Stimulated activated CD8-positive, alpha-beta memory T cell treated with anti-CD3 and anti-CD28 coated beads, Interleukin-2, amount 100 ng/mL, for 1 hour (primary cell): ENCODE measurements around the gene MROH2A.

ENCODE experiments used
- DNase-seq, 2 donors: peaks; one replicate each; pipeline ENCODE4 v3.0.0-alpha.2; 2020; ENCODE audit warnings: low read depth in 2 of 2

The MROH2A gene

DNA sequence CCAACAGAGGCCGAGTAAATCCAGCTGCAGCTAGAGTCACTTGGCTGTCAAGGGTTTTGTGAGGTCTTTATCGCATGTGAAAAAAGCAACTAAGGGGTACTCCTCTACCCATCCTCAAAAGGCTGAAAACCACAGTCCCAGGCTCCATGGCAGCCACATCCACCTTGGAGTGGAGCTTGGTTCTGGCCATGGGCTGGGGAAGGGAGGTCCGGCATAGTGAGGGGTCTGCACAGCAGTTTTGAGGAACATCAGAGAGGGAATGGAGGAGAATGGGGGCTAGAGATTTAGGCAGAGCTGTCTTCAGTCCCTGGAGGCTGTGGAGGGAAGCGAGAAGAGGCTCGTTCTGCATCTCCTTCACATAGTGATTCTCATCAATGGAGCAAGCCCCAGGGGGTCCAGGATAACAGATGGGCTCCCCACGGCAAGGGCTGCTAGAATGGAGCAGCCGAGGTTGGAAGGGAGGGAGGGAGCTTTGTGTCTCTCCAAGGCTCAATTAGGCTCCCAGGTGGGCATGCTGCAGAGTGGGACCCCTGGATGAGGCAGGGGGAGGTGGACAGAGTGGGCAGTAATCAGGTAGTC is 21.0 kb downstream of the MROH2A start:
- DNase-seq, result no peak

DNA sequence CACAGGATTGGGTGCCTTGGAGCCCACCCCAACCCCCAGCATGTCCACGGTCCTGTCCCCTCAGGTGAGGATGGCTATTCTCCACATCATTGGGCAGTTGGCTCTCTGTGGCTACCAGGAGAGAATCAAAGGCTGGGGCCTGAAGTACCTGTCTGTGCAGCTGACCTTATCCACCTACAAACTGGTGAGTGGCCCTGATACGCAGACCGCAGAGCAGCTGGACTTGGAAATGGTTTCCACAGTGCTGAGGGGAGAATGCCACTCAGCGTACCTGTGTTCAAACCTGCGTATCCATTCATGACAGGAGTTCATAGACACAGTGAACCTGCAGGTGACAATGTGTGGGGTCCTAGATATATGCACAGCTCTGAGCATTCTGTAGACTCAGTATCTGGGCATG is 21.6 kb downstream of the MROH2A start:
- DNase-seq, result no peak

DNA sequence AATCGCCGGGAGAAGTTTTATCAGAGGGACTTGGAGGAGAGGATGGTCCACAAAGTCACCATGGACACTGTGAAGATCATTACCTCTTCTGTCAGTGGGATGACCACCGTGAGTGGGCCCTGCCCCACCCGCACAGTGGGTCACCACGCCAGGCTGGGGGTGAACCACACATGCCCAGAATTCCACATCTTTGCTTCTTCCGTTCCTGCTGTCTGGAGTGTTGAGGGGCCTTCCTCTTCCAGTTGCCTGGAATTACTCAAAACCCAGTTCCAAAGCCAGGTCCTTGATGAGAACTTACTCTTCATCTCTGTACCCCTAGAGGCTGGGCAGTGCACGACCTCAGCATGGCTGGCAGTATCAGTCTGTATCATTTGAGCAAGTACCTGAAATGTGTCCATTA is 22.1 kb downstream of the MROH2A start:
- DNase-seq, result no peak

DNA sequence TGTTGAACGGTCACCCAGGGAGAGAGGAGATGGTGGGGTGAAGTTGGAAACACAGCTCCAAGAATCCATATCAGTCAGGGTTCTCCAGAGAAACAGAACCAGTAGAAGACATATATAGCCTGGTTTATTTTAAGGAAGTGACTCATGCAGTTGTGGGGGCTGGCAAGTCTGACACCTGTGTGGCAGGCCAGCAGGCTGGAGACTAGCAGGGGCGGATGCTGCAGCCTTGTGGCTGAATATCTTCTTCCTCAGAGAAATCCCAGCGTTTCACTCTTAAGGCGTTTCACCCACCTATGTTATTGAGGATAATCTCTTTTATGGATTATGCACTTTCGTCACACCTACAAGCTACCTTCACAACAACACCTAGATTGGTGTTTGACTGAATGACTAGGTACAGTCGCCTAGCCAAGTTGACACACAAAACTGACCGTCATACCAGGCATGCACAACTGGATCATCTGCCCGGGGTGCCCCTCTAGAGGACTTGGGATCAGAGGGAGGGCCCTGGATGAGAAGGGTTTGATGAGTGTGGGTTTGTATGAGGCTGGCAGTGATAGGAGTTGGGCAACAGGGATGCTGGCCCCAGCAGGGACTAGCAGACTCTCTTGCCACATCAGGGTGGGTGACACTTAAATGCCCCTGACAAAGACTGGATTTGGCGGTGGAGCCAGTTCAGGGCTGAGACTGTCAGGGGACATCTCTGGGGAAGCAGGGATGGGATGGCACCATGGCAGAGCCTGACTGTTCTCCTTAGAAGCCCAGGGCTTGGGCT is 23.4 kb downstream of the MROH2A start:
- no peak for DNase-seq

DNA sequence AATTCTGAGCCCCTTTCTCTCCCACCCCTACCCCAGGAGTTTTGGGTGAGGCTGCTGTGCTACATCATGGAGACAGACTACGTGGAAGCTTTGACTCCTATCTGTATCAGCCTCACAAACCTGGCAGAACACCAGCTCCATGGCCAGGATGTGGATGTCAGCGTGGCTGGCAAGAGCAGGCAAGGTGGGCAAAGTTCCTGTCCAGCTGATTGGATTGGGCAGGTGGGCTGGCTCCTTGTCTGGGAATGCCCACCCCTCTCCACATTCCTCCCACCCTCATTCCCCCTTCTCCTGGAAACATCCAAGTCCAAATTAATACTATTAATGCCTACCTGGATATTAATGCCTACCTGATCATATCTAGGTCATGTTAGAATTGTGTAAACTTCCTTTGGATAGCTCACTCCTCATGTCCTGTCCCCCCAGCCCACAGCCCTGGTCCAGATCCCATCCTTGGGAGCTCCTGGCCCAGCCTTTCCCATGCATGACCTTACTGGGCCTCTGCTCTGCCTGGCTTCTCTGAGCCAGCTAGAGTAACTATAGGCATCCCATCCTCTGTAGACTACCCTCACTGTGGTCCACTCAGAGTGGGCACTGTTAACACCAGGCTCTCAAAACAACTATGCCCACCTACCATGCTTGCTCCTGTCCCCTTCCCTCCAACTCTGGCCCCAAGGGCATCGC is 24.1 kb downstream of the MROH2A start:
- DNase-seq, result no peak

DNA sequence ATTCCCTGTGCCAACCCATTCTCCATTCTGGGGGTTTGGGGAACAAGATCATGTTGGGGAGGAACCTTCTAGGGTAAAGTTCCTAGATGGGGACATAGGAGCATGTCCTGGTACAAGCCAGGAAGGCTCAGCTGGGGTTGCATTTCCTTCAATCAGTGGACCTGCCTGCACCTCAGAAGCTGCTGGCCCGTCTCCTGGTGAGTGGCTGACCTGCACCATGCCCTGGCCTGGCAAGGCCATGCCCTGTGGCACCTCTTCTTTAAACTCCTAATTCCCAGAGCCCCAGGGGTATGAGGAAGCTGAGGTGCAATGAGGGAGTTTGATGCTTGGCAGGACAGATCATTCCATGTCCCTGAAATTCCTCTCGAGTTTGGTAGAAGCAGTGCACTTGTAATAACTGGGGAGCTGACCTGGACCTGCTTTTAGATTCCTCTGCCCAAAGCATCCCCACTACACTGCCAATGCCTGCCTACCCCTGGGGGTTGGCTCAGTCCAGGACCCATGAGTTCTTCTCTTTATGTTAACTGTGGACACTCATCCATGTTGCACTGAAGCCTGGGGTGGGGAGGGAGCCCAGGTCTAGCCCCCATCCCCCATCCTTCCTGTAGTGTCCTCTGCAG is 25.3 kb downstream of the MROH2A start:
- no peak for DNase-seq

DNA sequence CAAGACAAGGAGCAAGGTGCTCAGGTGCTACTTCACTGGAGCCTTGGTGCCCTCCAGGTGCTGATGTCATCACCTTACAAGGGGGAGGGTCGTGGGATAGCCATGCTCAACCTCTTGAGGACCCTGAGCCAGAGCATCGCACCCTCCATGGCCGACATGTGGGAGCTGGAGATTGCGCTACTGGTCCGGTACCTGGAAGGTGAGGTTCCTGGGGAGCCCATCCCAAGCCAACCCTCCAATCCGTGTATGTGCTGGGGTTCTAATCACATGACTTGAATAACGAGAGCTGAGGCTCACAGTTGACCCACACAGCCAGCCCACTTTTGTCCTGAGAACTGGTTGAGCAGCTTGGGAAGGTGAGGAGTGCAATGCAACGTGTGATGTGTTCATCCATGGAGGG is 25.9 kb downstream of the MROH2A start:
- no peak for DNase-seq

DNA sequence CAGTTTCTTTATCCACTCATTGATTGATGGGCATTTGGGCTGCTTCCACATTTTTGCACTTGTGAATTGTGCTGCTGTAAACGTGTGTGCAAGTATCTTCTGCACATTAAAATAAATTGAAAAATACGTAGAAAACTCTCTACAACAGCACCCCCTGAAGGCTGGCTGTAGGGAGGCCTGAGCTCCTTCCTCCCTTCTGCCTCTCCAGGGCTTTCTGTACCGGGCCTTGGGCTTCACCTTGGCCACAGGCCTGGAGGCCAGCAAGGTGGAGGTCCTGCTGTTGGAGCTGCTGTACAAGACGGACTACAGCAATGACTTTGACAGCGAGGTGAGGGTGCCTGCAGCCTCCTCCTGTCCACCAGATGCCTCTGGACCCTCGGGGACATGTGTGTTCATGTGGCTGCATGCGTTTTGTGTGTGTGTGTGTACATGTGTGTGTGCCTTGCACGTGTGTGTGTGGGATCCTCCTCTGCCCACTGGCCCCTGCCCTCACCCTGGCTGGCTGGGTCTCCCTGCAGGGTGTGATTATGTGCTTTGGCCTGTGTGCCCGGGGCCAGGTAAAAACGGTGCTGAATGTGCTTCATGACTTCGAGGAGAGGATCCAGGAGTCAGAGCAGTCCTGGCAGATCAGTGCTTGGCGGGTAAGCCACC is 29.2 kb downstream of the MROH2A start:
- no peak for DNase-seq

DNA sequence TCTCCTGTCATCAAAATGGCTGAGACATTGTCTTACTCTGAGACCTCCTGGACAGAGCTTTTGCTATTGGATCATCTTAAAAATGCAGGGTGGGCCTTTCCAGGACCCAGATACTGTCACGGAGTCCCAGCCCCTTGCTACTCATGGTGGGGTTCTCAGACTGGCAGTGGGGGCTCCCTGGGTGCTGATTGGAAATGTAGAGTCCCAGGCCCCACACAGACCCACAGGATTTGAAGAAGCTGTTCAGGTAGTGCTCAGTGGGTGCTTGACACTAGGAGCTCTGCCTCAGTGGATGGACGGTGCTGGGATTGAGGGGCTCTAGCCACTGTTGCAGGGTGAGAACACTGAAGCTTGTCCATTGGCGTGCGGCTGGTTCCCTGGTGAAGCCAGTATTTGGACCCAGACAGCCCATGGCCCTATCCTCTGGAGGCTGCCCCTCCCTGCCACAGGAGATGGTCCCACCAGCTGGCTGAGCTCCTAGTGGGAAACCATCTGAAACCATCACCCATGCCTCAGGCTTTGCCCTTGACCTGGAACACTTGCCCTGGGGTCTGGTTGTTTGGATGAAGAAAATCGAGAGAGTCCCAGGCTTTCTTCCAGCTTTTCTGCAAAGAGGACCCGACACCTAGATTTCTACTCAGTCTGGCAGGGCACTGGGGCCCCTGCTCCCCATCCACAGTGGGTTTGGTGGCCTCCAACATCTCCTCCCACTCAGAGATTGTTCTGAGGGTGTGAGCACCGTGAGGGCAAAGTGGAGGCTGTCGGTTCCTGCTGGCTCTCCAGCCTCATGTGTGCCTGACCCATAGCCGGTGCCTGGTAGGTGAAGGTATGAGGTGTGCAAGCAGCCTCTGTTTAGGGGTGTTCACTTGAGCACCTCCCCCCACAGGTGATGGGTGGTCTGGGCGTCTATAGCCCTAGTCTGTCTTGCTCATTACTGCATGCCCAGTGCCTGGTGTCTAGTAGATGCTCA is 30.1 kb downstream of the MROH2A start:
- no peak for DNase-seq

DNA sequence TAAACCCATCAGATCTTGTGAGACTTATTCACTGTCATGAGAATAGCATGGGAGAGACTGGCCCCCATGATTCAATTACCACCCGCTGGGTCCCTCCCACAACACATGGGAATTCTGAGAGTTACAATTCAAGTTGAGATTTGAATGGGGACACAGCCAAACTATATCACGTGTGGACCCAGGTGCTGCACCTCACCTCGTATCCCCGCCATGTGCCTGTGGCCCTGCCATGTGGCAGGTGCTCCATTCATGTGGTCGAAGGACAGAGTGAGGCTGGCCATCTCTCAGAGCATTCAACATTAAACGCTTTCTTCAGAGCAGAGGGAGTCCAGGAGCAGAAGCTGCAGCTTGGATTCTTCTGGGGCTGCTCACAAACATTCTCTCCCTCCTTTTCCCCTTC is 32.3 kb downstream of the MROH2A start:
- DNase-seq, result no peak

DNA sequence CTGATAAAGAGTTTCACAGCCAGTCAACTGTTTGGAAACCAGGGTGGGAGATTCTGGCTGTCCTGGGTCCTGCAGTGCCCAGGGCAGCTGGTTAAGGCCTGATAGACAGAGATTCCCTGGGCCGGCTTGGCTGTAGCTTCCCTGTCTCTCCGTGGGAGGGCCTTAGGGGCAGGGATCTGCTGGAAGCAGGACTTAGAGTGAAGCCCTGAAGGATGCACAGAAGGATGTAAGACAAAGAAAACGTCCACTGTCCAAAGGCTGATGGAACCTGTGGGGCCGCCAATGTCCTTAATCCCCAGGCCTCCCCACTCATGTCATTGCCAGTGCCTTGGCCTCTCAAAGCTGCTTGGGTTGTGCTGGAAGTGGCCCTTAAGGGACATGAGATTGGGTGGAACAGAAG is 33.0 kb downstream of the MROH2A start:
- no peak for DNase-seq

DNA sequence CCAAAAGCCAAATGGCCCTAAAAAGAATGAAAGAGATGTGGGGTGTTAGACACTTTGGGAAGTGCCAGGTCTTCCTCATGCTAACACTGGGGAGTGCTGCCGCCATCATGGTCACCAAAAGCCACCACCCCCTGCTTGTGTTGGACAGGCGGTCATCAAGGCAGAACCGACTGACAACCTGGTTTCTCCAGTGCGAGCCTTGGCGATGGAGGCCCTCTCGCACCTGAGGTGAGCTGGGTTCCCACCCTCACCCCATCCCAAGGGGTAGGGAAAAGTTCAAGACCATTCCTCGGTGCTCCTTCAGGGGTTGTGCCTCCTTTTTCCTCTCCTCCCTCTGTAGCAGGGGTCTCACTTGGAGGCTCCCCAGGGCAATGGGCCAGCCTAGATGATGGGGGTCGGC is 33.6 kb downstream of the MROH2A start:
- DNase-seq, result no peak

DNA sequence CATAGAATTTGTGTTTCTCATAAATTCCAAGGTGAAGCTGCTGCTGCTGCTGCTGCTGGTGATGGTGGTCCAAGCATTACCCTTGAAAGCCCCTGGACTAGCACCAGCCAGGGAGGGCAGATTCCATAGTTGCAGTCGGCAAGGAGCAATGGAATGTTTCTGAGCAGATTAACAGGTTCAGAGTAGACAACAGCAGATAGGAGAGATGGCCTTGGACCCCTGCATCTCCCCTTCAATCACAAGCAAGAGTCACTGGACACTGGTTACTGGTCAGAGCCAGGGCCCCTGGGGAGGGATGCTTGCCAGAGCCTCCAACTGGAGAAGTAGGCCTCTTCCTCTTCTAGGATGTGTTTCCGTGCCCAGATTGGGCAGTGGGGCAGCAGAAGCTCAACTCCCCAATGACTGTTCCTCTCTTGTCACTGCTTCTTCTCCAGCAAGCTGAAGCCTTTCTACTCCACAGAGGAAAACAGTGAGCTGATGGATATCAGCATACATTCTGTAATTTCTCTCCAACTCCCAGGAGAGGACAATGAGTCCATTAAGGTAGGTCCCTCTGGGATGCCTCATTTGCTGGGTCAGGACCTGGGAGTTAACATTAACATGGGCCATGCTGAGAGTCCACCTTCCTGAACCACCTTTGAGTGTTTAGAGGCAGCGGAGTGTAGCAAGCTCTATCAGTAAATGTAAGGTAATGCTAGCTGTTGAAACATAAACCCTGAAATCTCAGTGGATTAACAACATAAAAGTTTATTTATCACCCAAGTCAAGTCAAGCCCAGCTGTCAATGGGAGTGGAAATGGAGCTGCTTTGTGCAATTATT is 35.3 kb downstream of the MROH2A start:
- DNase-seq, result no peak

DNA sequence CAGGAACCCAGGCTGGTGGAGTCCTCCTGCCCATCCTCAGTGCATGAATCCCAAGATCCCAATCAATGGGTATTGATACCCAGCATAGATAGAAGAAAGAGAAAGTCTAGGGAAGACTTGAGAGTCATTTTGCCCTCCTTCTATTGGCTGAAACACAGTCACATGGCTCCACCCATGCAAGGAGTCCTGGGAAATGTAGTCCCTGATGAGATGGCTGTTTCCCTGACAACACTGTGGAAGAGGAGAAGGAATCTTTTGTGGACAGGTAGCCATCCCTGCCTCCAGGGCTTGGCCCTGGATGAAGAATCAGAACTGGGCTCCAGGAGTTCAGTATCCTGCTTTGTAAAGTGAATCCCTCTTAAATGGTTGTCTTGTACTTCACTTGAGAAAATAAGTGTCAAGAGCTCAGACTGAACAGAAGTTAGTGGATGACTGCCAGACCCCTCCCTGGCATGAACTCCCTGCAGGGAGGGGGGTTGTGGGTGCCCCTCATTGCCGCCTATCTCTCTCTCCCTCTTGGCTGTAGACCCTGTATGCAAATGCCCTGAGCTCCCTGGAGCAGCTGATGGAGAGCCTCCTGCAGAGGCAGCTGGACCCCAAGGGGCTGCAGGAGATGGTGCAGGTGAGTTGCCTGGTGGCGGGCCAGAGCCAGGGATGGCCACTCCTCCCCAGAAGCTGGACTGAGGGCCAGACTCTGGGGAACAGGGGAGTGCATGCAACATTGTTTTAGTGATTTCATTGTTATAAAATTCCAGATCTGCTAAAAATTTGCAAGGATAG is 36.1 kb downstream of the MROH2A start:
- no peak for DNase-seq

DNA sequence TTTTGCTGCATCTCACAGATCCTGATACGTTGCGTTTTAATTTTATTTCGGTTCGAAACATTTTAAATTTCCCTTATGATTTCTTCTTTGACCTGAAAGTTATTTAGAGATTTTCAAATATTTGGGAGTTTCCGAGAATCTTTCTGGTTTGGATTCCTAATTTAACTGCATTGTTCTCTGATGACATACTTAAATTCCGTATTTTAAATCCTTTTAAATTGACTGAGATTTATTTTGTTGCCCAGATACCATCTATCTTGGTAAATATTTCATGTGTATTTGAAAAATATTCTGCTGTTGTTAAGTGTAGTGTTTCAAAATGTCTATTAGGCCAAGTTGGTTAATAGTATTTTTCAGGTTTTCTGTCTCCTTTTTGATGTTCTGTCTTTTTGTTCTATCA is 37.7 kb downstream of the MROH2A start:
- no peak for DNase-seq

DNA sequence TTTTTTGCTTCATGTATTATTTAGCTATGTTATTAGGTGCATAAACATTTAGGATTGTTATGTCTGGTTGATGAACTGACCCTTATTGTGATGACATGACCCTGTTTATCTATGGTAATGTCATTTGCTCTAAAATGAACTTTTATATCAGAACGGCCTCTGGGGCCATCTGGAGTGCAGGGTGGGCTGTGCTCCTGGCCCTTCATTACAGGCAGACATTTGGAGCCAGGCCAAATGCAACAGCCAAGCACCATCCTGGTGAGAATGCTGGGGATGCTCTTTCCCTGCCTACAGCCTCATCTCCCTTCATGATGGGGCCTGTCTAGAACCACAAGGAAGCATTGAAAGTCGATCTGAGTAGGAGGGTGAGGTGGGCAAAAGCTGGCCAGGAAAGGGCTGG is 38.2 kb downstream of the MROH2A start:
- DNase-seq, result no peak

DNA sequence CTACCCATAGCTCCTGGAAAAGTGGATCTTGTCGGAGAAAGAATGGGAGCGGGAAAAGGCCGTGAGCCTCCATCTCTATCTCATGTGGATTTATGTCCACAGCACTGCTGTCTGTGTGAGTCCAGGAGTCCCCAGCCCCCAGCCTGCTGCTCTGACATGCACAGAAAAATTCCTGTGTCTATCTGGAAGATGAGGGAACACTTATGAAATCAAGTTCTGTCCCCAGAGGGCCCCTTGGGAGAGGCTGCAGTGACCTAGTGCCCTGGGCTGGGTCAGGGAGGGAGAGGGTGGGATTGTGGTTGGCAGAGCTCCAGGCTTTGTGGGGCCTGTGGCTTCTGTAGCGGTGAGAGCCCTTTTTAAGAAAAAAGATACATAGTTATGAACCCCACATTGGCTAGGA is 38.6 kb downstream of the MROH2A start:
- no peak for DNase-seq

DNA sequence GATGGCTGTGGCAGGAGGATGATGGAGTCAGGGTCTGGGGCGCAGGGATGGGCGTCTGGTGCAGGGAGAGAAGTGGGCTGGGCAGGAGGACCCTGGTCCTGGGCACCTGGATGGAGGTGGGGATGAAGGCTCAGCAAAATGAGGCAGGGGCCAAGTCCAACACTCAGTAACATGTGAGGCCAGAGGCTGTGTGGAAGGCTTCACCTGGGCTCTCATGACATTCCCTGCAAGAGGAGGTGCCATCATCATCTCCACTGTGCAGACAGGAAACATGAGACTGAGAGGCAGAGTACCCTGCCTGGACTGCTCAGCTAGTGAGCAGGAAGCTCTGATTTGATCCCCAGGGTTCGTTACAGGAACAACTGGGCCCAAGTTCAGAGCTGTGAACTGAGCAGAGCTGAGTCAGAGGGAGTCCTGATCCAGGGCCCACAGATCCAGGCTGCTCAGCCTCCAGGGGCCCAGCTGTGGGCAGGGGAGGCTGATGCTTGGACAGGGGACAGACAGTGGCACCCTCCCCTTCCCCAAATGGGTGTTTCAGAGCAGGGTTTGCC is 39.3 kb downstream of the MROH2A start:
- DNase-seq, result no peak

DNA sequence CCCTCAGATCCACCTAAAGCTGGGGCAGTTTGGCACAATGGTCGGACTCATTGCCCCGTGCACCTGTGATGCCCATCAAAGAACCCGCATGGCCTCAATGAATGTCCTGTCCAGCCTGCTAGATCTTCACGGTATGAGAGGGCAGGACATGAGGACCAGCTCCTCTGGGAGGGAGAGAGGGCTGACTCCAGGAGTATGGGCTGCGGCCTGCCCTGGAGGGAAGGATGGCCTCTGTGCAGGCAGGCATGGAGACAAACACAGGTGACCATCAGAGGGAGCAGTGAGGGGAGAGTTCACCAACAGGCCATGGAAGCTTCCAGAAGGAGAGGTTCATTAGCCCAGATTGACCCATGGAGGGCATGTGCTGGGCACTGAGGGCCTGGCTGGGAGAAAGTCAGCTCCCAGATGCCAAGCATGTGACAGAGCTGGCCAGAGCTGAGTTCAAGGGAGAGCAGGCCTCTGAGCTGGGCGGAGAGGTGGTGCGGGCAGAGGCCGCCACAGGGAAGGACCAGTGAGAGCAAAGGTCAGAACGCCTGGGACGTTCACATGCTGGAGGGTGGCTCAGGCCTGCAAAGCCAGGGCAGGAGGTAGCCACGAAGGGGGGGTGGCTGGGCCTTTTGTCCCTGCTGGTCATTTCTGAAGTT is 40.0 kb downstream of the MROH2A start:
- no peak for DNase-seq
